Activated CD4-positive, alpha-beta T cell treated with anti-CD3 and anti-CD28 coated beads for 4 hours (primary cell): ENCODE results near the gene OSTF1.

Experiments used
- DNase-seq, 2 donors: peaks; one replicate each; pipeline ENCODE4 v3.0.0-alpha.2; 2020

OSTF1 gene

GRCh38 chr9:75123696-75124095 is 35.4 kb downstream of the OSTF1 start:
- DNase-seq, result no peak

- DNase-seq, result no peak
These were observed 40.2 kb downstream of the OSTF1 start for GRCh38 chr9:75128535-75128934.

- no peak for DNase-seq
These were observed 41.9 kb downstream of the OSTF1 start for GRCh38 chr9:75130172-75130571.

GRCh38 chr9:75130621-75131230 is 42.4 kb downstream of the OSTF1 start:
- no peak for DNase-seq

GRCh38 chr9:75131700-75132099 is 43.4 kb downstream of the OSTF1 start:
- no peak for DNase-seq

GRCh38 chr9:75132244-75132643 is 43.9 kb downstream of the OSTF1 start:
- no peak for DNase-seq

- DNase-seq, result no peak
These were observed 45.1 kb downstream of the OSTF1 start for GRCh38 chr9:75133396-75133795.

- no peak for DNase-seq
These were observed 46.2 kb downstream of the OSTF1 start for GRCh38 chr9:75134495-75134894.

- DNase-seq, result no peak
These were observed 50.1 kb downstream of the OSTF1 start for GRCh38 chr9:75138260-75139040.

- DNase-seq, result no peak
These were observed 50.9 kb downstream of the OSTF1 start for GRCh38 chr9:75139201-75139600.

GRCh38 chr9:75140261-75140660 is 51.9 kb downstream of the OSTF1 start:
- no peak for DNase-seq

GRCh38 chr9:75142202-75142601 is 53.9 kb downstream of the OSTF1 start:
- no peak for DNase-seq

- no peak for DNase-seq
These were observed 57.9 kb downstream of the OSTF1 start for GRCh38 chr9:75146229-75146628.

GRCh38 chr9:75147638-75148037 is 59.3 kb downstream of the OSTF1 start:
- DNase-seq, result no peak

- no peak for DNase-seq
These were observed 60.2 kb downstream of the OSTF1 start for GRCh38 chr9:75148561-75148960.

GRCh38 chr9:75149841-75150241 is 61.5 kb downstream of the OSTF1 start:
- no peak for DNase-seq

- no peak for DNase-seq
These were observed 62.2 kb downstream of the OSTF1 start for GRCh38 chr9:75150512-75150911.

- peak; percentile 19 to 29 for DNase-seq
These were observed 64.1 kb downstream of the OSTF1 start for GRCh38 chr9:75152416-75152815.

GRCh38 chr9:75156858-75157257 is 68.5 kb downstream of the OSTF1 start:
- DNase-seq, result no peak

GRCh38 chr9:75161116-75161857 is 73.0 kb downstream of the OSTF1 start:
- no peak for DNase-seq

GRCh38 chr9:75163764-75164163 is 75.5 kb downstream of the OSTF1 start:
- no peak for DNase-seq

- no peak for DNase-seq
These were observed 76.3 kb downstream of the OSTF1 start for GRCh38 chr9:75164573-75164972.

- no peak for DNase-seq
These were observed 79.0 kb downstream of the OSTF1 start for GRCh38 chr9:75167281-75167680.
